GM20431 (cell line): ENCODE measurements around the gene SMYD3.

Source experiments
- in situ Hi-C: fragments of 300-500 bp; cut with MseI, MboI; formaldehyde crosslinking; loops from one replicate; pipeline ENCODE4 v1.15.0; 2020; ENCODE audit warnings: low sequenced_read_pairs; ENCODE audit not compliant: unreplicated experiment

SMYD3 gene

DNA sequence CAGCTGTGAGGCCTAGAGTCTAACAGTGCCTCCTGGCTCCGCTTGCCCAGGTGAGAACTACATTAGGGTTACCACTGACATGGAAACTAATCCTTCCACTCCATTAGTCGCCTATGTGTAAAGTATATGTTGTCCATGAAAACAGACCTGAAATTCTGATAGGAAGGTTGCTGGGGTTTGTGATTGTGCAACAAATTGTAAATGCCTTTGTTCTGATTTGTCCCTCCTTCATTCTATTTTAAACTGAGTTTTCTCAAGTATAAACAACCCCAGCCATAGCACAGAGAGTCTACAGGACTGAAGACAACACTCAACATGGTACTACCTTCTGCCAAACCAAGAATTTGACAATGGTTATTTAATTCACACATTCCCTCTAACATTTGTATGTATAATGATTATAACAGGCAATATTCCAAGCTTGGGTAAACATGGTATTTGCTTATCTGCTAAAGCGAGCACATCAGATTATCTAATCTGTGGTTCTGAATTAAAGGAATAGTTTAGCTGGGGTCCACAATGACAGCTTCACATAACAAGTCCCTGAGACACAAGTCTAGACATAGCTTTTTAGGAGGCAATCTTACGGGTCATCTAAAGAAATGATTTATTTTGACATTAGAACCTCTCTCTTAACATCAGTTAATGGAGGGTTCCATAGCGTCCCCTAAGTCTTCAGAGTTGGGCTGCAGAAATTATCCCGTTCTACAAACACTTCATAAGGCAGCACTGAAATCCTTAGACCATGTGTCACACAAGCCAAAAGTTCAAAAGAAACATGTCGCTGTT is 633.0 kb downstream of the SMYD3 start:
- in situ Hi-C loops, result no loop called here

DNA sequence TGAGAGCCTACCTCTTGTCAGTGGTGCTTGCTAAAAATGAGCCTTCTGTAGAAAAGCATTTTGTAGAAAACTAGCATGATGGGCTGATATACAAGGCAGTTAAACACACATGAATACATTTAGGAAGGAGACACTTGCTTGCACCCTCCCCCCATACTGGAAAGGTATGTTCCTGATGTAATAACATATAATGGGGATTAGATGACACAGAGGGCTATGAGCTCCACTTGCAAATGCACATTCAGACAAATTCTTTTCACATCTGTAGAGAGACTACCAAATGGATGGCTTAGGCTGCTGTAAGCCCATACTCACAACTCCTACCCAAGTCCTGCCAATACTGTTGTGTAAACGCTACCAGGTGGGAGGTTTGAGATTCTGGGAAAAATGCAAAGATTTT is 634.0 kb downstream of the SMYD3 start:
- in situ Hi-C loops, result no loop called here

DNA sequence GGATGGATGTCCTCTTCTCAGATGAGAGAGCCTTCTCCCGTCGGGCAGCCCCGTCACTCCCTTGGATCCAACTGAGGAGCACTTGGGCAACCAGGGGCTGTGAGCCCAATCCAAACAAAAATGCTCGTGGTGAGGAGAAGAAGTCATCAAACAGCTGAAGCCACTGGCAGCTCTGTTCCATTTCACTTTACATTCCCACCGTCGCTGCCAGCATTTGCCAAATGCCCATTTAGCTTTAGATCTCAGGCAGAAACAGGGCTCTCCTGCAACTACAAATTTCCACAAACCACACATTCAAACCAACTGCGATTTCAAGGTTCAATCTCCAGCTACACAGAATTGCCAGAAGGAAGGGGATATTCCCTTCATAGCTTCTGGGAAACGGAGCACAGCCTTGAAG is 634.6 kb downstream of the SMYD3 start:
- in situ Hi-C loops, result no loop called here

DNA sequence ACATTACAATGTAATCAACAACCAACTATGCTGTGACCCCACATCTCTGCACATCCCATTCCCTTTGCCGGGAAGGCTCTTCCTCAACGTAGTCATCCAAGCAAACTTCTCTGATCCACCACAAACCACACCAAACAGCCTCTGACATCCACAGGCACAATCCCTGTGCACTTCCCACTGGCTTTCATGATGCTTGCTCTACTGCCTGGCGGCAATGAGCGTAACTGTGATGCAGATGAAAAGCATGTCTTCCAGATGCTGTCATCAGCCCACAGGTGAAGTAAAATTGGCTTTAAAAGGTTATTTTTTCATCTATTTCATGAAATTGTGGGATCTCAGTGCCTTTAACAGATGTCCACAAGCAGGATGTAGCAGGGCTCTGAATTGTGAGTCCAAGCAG is 635.2 kb downstream of the SMYD3 start:
- in situ Hi-C loops, result no loop called here

DNA sequence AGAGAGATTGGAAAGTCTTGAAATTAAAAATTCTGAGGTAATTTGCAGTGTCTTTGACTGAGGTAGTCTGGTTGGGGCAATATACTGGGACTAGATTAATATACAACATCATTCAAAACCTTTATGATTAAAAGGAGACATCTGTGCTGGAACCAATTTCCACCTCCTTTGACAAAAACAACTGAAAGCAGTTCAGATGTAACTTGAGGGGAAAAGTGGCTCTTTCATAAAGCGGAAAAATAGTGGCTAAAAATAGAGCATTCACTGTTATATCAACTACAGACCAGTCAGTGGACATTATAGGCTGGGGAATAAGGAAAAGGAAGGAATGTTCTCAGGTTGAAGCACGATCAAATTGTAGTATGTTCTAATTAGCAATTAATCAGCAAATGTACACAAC is 635.9 kb downstream of the SMYD3 start:
- in situ Hi-C loops, result no loop called here

DNA sequence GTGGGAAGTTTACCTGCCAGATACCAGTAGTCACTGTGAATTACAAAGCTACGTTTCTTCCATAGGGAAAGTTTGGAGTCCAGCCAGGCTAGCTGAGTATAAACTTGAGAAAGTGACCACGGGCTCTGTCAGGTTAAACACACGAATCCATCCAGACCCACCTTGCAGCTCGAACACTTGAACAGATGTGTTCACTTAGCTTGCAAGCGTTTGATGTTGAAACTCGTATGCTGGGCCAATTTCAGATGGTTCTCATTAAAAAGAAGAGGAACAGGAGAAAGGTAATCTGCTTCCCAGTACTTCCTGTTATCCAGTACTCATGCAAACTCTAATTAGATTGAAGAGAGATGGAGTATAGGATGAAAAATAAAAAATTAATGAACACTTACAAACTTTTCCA is 636.4 kb downstream of the SMYD3 start:
- in situ Hi-C loops, result no loop called here

DNA sequence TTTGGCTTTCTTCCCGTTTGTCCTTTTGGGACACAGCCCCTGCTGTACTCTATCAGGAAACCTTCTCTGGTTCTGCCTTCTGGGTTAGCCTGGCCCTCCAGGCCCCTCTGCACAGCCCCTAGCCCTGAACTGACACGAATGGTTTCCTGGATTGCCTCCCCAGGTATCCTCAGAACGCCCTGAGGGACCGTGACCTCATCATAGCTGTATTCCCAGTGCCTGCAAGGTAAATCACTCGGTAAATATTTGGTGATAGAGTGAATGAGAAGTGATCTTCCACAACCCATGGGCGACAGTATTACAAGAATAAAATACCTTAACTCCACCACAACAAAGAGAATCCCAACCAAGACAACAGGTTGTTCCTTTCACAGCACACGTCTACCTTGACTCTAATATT is 637.2 kb downstream of the SMYD3 start:
- in situ Hi-C loops, result no loop called here

DNA sequence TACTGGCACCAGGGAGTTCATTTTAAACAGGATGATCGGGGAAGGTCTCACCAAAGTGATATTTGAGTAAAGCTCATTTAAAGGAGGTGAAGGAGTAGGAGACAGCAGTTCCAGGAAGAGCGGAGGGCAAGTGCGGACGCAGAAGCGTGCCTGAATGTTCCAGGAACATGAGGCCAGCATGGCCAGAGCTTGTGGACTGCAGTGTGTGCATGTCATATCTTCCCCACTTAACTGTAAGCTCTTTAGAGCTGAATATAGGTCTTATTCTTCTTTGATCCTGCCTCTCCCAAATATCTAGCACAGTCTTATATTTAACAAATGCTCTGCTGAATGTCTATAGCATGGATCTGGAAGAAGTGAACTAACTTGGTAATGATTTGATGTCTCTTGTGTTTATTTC is 639.3 kb downstream of the SMYD3 start:
- in situ Hi-C loops, result no loop called here

DNA sequence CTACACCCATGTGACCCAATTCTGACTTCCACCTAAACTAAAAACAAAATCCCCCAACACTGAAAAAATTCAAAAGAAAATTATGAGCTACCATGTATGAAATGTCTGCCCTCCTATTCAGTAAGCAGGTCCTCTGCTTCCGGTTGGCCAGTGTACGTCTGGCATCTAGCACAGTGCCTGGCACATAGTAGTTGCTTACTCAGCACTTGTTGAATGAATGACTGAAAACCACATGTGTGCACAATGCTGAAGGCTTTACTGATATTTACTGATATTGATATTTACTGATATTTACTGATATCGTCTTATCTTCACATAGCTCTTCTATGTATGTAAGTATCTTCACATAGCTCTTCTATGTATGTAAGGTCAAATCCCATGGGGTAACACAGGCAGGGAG is 642.2 kb downstream of the SMYD3 start:
- in situ Hi-C loops, result no loop called here

DNA sequence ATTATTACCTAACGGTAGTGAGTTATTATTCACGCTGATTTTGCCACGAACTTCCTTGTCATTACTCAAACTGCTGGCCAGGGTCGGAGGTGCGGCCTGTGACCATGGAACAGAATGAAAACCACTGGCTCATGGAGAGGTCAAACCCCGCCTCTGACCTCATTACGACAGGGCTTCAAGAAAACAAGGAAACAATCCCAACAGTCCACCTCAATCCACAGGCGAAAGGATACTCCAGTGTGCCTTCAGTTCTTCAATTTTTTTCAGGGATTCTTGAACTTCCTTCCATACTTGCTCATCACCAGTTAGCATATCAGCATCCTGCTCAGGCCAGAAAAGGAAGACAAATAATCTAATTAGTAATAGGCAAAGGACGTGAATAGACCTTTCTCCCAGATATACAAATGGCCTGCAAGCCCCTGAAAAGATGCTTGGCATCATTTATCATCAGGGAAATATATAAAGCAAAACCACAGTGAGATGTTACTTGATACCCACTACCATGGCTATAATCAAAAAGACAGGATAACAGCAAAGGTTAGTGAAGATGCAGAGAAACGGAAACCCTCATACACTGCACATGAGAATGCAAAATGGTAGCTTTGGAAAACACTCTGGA is 643.4 kb downstream of the SMYD3 start:
- in situ Hi-C loops, result no loop called here

DNA sequence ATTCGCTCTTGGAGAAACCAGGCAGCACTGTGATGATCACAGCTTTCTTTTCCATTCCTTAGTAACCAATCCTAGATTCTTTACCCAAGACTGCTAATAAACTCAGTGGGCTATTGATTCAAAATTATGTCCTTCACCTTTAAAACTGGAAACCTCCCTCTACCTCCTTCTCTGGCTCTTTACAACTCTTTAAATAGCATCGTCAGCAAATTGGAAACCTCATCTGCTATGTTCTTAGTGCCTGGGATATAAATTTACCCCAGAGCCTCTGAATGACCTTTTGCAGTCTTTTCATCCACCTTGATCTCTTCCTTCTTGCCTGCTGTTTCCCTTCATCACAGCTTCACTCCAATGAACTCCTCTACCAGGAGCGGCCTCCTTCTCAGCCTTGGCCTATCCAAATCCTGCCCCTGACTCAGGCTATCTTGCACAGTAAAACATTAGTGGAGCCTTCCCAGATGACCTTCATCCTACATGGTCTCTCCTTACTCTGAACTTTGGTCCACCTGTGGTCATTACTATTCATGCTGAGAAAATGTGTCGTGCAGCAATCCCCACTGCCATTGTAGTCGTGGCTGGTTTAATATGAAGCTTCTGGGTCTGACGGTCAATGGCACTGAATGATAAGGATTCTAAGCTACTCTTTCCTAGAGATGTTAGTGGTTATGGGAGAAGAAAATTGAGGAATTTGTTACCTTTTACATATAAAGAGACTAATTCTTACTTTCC is 644.1 kb downstream of the SMYD3 start:
- in situ Hi-C loops, result no loop called here

DNA sequence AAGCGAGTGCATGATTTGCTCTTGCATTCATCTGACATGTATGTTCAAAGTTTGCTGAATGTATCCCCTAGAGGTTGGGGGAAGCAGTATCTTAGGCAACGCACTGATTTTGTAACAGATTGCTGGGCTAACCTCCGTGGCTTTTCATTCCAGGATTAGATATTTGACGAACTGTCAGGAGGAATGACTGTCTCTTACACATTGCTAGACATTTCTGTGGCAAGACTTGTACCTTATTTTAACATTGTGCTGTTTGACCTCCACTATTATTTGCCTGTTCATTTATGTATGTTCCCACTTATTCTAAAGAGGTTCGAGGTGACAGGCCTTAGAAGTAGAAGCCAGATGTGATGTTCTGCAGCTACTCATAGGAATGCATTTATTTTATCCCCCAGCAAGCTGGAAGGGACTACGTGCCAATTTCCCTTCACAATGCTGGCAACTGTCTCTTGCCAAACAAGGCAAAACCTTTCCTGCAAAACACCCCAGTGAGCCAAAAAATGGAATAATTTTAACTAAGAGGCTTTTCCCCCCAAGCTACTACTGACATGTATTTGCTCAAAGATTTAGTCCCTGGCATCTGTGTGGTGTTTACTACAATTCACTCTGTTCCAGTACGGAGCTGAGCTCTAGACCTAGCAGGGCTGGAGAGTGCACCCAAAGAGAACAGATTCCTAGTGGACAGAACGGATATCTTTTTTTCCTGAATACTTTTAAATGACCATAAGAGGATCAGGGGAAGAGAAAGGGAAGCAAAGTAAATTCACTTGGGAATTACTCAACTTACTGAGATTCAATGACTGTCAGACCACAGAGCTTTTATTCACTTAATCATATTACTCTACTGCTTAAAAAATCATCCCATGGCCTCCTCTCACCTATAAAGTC is 646.2 kb downstream of the SMYD3 start:
- in situ Hi-C loops, result no loop called here

DNA sequence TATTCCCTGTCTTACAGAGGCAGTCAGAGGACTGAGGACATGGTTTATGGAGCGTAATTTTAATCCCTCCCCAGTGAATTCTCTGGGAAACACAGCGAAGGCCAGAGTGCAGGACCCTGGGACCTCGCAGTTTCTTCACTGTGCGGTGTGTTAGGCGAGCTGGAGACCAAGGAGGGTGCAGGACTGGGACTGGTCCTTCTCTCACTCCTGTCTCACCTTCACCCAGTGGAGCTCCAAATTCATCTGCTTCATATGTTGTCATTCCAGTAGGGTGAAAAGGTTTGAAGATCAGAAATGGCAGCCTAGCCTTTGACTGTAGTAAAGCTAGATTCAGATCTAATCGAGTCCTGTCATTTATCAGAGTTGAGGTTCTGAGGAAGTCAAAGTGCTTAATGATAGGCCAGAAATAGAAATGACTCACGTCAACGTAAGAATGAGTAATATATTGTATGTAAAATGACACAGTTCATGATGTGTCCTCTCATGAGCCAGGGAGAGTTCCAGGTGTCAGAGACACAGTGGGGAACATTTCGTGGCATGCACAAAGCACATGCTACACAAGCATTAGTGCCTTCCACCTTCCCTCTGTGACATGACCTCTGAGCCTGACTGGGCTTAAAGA is 647.5 kb downstream of the SMYD3 start:
- in situ Hi-C loops, result no loop called here

DNA sequence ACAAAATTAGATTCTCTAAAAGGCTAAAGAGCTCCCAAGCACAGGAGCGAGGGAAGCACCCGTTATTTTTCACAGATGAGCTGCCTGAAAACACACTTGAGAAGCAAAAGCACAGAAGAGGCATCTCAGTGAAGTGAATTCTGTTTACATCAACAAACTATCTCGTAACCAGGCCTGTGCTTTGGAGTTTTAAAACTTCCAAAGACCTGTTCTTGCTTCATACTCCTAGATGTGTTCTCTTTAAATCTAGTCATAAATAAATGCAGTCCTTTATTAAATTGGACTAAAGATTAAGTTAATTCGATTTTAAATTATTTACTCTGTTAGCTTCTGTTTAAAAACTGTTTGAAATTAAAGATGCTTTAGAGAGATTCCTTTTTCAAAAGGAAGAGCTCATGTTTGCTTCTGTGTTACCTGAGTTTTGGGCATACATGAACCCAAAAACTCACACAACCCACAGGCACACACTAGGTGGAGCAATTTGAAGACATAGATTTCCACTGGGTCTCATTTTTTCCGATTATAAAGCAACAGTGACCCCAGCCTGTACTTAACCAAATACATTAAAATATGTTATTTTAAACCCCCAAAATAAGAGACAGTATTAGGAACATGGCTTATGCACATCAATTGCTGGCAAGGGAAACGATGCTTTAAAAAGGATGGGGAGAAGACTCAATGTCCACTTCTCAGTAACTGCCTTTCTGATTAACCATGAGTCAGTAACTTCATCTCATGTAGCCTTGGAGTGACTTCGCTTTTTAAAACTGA is 648.2 kb downstream of the SMYD3 start:
- in situ Hi-C loops, result no loop called here

DNA sequence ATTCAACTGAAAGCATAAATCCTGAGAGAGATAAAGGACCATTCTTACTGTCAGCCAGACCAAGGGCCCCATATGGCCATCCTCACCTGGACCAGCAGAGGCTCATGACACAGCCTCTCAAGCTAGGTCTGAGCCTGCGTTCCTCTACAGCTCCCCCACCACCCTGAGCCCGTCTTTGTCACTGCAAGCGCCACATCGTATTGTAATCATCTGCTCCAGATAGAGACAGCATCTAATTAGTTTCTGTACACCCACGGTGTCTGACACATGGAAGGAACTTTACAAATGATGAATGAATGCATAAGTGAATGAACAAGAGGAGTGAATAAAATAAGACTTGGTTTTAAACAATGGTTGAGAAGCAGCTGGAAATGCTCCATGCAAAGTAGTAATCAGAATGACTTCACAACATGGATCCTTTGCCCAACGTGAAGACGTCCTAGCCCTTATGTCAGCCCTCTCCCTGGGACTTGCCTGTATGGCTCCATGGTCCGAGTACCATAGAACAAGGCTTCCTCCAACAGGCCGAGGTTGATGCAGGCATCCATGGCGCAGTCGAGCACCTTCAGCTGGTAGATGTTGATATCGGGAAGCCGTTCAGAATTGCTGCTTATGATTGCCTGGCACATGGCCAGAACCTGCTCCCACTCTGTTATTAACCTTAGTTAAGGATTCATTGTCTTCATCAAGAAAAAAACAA is 648.9 kb downstream of the SMYD3 start:
- in situ Hi-C loops, result no loop called here

DNA sequence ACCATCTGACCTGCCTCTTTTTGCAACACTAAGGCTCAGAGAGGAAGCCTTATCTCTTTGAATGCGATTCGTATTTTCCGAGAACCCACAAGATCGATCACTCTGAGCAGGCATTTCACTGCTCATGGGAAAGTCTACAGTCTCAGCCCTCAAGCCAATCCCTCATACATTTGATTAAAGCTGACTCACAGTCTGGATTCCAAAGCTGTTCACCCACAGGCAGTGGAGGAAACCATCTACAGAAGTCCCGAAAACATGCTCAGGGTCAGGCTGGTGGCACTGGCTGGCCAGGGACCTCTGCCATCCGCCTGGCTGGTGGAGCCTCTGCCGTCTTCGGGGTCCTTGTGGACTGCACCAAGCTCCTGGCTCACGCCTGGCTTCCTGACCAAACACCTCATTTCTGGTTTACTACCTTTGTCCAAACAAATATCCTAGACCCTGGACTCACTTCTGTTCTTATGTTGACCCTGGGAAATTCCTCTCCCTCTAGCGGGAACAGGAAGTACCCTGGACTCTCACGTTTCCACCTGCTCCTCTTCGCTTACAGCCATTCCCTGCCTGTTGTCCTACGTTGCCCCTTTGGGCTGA is 650.0 kb downstream of the SMYD3 start:
- in situ Hi-C loops, result no loop called here

DNA sequence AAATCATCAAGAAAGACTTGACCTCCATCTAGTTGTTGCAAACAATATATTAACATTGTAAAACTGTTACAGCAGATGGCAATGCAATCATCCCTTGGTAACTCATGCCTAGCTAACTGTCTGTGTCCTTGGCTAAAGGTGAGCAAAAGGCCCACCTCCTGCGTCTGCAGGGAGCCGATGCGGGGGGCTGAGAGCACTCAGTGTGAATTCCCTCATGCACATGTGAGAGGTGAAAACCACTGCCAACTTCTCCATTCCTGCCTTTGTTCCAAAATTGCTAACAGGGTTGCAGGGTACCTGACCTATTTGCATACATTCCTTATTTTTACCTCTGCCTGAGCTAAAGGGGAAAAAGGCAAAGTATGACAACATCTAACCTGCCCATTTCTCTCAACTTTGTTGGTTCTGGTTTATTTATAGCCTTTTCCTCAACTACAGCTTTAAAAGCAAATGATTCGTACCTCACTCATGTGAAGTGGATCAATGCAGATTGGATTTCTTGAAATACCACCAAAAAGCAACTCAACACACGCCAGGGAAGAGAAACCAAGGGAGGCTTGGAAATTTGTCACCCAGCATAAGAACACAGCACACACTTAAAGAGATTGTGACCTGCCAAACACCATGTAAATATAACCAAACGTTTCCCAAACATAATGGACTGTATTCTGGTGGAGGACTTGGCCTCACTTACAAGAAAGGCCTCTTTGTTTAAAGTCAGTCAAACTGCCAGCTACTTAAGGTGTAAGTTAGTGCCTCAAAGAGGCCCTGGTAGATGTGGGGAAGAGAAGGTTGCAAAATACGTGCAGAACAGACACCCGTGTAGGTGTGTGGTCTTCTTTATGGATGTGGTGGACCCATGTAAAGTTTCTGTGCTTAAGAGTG is 651.0 kb downstream of the SMYD3 start:
- in situ Hi-C loops, result no loop called here
